Left ventricle myocardium inferior (tissue), 1 donor: Measurements from ENCODE around the gene RFX2. TPM values are rescaled to one million over a fixed set of nuclear protein-coding genes. Genes with fewer than 3 reads are reported as not detected.

Source experiments
- DNase-seq: peaks from one replicate; pipeline ENCODE4 v3.0.0-alpha.2; 2020
- H3K27ac ChIP-seq: fragments of 200-600 bp; replicated peaks from 2 replicates; pipeline ENCODE4 v1.8.0; 2021
- H3K27me3 ChIP-seq: fragments of 200-600 bp; 2 replicates; pipeline ENCODE4 v1.8.0; 2021; ENCODE audit warnings: low read depth
- H3K36me3 ChIP-seq: fragments of 200-600 bp; 2 replicates; pipeline ENCODE4 v1.8.0; 2021
- H3K4me1 ChIP-seq: fragments of 200-600 bp; 2 replicates; pipeline ENCODE4 v1.8.0; 2021
- H3K4me3 ChIP-seq: fragments of 200-600 bp; 2 replicates; pipeline ENCODE4 v1.8.0; 2021; ENCODE audit warnings: mild to moderate bottlenecking, moderate library complexity
- H3K9me3 ChIP-seq: fragments of 200-600 bp; replicated peaks from 2 replicates; pipeline ENCODE4 v1.8.0; 2021
- intact Hi-C: fragments of 100-400 bp; cut with micrococcal nuclease; formaldehyde crosslinking; loops from one replicate; pipeline ENCODE4 v1.11.0; 2022
- total RNA-seq: library from RNA; stranded (reverse); fragmentation: NEBNext Ultra II Directional; extraction: Animal tissue kit (Norgen Biotek cat#: 25700); gene quantifications from one replicate; pipeline ENCODE4 v1.2.1, GENCODE V29; 2021
- TF ChIP-seq, protein P1 (sequence below): fragments of 200-600 bp; IDR thresholded peaks from 2 replicates; pipeline ENCODE4 v1.8.0; 2021; ENCODE audit warnings: antibody characterized with exemption, mild to moderate bottlenecking, borderline replicate concordance
- donor health status: DM: no; HTN: yes; CAD: no; lungs with severe emphysema.

The RFX2 gene
- total RNA-seq, 1 donor from 2014 or later, result 6.1 TPM

DNA sequence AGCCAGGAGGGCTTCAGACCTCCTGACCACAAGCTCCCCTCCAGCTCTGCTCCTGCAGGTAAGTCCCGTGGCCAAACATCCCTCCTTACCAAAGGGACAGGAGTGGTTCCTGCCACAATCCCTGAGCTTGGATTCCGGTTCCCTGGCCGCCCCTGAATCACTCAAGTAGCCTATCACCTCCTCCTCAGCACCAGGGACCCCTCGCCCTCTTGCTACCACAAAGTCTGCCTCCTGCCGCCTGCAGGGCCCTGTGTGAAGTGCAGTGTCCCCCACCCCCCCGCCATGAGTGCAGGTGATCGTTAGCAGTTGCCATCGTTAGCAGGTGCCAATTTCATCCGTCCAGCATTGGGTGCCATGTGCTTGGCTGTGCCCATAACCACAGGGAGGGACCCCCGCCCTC lies 91.5 kb downstream of the RFX2 start:
- peaks cover 5% of the 10 kb centered on the region for H3K36me3 ChIP-seq
- no peaks in the 10 kb centered on the region for H3K9me3 ChIP-seq
- intact Hi-C loops, result no loop called here
- no peak overlapping the region for H3K27ac ChIP-seq
- TF ChIP-seq, protein P1, sequence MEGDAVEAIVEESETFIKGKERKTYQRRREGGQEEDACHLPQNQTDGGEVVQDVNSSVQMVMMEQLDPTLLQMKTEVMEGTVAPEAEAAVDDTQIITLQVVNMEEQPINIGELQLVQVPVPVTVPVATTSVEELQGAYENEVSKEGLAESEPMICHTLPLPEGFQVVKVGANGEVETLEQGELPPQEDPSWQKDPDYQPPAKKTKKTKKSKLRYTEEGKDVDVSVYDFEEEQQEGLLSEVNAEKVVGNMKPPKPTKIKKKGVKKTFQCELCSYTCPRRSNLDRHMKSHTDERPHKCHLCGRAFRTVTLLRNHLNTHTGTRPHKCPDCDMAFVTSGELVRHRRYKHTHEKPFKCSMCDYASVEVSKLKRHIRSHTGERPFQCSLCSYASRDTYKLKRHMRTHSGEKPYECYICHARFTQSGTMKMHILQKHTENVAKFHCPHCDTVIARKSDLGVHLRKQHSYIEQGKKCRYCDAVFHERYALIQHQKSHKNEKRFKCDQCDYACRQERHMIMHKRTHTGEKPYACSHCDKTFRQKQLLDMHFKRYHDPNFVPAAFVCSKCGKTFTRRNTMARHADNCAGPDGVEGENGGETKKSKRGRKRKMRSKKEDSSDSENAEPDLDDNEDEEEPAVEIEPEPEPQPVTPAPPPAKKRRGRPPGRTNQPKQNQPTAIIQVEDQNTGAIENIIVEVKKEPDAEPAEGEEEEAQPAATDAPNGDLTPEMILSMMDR, result no peak
- DNase-seq, result no peak
- H3K4me1 ChIP-seq, result peaks cover 16% of the 10 kb centered on the region
- H3K27me3 ChIP-seq, result no peaks in the 10 kb centered on the region
- no peak overlapping the region for H3K4me3 ChIP-seq

DNA sequence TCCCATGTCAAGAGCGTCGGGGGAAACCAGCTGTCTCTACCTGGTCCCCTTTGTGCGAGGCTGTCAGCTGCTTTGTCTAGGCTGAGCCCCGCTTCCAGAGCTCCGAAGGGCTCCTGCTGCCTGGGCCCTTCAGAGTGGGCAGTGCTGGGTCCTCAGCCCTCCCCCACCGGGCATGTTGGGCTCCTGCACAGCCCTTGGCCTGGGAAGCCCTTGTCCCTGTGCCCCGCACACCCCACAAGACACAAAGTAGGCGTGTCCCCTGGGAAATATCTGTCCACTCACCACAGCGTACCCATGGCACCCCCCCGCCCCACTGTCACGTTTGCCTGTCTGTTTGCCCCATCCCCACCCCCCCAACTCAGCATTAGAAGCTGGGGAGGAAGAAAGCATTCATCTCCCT lies 92.7 kb downstream of the RFX2 start:
- intact Hi-C loops, result no loop called here
- DNase-seq, result no peak

DNA sequence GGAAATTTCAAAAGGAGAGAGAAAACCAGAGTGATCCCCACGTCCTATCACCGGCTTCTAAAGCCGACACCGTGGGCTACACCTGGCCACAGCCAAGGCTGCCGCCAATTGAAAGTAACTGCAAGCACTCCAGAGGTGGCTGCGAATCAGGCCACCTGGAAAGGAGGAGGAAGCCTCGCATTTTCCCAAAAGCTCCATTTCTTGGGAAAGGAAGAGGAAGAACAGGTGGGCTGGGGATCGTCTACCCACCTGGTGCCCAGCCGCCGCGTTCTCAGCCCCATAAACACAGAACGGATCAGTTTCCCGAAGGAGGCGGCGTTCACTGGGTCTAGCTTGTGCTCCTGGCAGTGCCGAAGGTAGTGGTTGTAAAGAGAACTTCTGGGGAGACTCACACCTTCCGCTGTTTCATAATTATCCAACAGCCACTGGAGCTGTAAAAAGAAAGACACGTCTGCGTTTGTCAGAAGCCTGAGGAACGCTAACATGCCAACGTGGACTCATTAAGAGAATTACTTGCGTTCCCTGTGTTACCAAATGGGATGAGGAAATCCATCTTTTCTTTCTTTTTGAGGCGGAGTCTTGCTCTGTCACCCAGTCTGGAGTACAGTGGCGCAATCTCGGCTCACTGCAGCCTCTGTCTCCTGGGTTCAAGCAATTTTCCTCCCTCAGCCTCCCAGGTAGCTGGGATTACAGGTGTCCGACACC lies 94.3 kb downstream of the RFX2 start:
- DNase-seq, result no peak

More for the DNA sequence above, 92.7 kb downstream of the RFX2 start:
- H3K9me3 ChIP-seq, result no peaks in the 10 kb centered on the region
- H3K27me3 ChIP-seq, result no peaks in the 10 kb centered on the region
- H3K4me3 ChIP-seq, result no peak overlapping the region
- peaks cover 13% of the 10 kb centered on the region for H3K36me3 ChIP-seq
- no peak overlapping the region for H3K27ac ChIP-seq
- TF ChIP-seq, protein P1, result no peak
- H3K4me1 ChIP-seq, result peaks cover 8% of the 10 kb centered on the region

DNA sequence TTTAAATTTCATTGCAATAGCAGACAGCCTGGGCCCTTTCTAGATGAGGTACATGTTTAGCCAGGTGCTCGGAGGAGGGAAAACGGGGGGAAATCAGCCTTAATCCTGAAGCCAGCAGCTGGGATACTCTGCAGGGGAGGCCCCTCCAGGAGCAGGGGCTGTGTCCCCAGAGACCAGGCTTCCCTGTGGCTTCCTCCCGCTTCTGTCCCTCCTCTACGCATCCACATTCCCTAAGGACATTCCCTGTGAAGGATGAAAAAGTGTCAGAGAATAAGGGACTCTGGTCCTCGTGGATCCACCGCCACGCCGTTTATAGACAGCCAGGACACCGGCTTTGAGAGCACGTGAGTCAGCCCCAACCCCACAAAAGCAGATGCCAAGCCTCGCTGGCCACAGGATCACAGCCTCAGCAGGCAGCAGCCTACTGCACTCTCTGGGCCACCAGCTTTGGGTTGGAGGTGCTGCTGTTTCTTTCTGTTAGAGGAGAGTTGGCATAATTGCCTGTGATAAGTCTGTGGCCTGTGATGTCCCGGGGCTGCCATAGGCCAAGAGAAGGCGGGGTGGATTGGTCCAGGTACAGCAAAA lies 95.7 kb downstream of the RFX2 start:
- Histone ChIP-seq H3K4me1 (no peaks in the 10 kb centered on the region), H3K9me3 (no peaks in the 10 kb centered on the region), H3K36me3 (peaks cover 29% of the 10 kb centered on the region), H3K4me3 (no peak overlapping the region), H3K27me3 (no peaks in the 10 kb centered on the region), H3K27ac (no peak overlapping the region)
- intact Hi-C loops, result no loop called here
- TF ChIP-seq, protein P1, result no peak
- no peak for DNase-seq

More for the DNA sequence above, 94.3 kb downstream of the RFX2 start:
- Histone ChIP-seq H3K9me3 (no peaks in the 10 kb centered on the region), H3K4me3 (no peak overlapping the region), H3K27ac (no peak overlapping the region), H3K27me3 (no peaks in the 10 kb centered on the region), H3K36me3 (peaks cover 24% of the 10 kb centered on the region), H3K4me1 (no peaks in the 10 kb centered on the region)
- TF ChIP-seq, protein P1, result no peak
- intact Hi-C loops, result no loop called here

DNA sequence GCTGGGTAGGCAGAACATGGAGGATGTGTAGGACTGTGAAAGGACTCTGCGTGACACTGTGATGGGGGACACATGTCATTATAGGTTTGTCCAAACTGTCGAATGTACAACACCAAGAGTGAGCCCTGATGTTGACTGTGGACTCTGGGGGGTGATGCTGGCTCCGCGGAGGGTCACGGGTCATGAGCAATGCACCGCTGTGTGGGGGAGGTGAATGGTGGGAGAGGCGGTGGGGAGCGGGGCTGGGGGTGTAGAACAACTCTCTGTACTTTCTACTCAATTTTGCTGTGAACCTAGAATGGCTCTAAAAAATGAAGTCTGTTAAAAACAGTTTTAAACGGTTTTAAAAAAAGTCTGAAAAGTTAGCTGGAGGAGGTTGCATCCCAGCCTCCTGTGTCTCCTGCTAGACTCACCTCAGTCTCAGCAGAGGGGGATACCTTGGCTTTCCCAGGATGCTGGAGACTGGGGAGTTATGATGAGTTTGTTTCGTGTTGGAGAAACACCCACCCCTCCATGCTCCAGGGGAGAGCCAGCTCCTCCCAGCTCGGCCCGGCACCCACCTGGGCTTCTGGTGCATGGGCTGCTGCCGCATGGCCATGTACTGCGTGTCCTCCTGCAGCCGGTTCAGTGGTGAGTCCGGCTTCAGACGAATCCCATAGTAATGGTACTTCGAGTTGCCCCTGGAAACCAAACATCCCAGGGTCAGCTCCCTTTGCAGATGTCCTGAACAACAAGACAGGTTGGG lies 97.7 kb downstream of the RFX2 start:
- H3K27me3 ChIP-seq, result no peaks in the 10 kb centered on the region
- intact Hi-C loops, result no loop called here
- no peak for DNase-seq
- H3K27ac ChIP-seq, result no peak overlapping the region
- H3K4me1 ChIP-seq, result no peaks in the 10 kb centered on the region
- no peak overlapping the region for H3K4me3 ChIP-seq
- TF ChIP-seq, protein P1, result no peak
- H3K9me3 ChIP-seq, result no peaks in the 10 kb centered on the region
- peaks cover 36% of the 10 kb centered on the region for H3K36me3 ChIP-seq
